ENCODE measurements around the gene FBF1.

Gene FBF1

GRCh38 chr17:75950855-75951554 lies 10.2 kb upstream of the FBF1 start:
- in situ Hi-C loops (cut with MboI; ENCODE audit: low sequenced_read_pairs) = no loop called here

DNA sequence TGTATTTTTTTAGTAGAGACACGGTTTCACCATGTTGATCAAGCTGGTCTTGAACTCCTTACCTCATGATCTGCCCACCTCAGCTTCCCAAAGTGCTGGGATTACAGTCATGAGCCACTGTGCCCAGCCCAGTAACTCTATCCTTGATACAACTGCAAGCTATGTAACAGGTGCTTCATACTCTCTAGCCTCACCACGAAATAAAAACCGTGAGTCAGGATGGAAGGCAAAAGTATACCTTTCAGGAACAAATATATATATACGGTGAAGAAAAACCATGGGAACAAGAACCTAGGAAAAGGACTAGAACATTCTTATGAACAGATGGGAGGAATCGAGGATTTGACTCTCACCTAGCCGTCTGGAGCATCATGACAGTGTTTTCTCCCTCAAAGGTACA lies 9.6 kb upstream of the FBF1 start:
- in situ Hi-C loops (cut with MboI; ENCODE audit: low sequenced_read_pairs) = no loop called here

DNA sequence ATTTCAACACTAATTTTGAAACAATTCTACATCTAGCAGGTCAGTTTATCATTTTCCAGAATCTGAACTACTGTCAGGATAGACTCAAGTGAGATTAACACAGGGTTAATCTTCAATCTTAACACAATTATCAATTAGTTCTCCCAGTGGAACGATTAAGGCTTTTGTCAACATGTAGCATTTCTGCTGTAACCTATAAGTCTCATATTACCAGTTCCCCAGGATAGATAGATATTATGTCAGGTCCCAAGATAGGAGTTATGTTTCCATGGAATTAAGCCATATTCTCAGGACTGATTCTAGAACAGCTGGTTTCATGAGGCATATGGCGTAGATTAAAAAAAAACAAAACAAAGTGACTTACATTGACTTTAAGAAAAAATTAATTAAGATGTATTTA lies 4.4 kb upstream of the FBF1 start:
- in situ Hi-C loops (cut with MboI; ENCODE audit: low sequenced_read_pairs) = no loop called here

DNA sequence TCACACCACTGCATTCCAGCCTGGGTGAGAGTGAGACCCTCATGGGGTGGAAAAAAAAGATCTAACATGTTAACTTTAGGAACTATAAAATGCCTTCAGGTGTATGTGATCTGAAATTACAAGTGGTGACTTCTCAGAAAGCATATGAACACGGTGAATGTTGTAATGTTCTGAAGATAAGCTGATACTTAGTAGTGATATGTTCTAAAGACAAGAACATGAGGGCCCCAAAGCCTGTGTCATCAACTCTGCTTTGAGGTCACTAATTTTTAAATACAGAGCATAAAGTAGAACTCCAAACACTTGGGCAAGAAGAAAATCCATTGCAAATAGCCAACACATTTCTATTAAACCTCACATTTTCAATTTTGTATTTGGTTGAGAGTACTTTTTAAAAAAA lies 2.6 kb upstream of the FBF1 start:
- in situ Hi-C loops (cut with MboI; ENCODE audit: low sequenced_read_pairs) = no loop called here

GRCh38 chr17:75942473-75942872 lies 1.6 kb upstream of the FBF1 start:
- in situ Hi-C loops (cut with MboI; ENCODE audit: low sequenced_read_pairs) = no loop called here

DNA sequence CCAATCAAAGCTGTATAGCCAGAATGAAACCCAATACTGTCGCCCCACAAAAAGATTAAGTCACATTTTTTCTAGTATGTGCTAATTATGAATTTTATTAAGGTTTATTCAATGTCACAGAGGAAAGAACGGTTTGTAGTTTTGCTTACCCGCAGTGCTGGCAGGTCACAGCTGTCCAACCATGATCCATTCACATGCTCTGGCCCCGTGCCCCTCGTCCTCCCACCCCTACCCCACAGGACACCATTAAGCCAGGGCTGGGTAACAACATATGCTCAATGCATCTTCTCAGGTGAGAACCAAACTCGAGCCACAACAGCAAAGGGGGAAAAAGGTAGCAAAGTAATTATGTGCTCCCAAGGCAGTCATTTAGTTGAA lies 589 bp upstream of the FBF1 start:
- in situ Hi-C loops (cut with MboI; ENCODE audit: low sequenced_read_pairs) = no loop called here

DNA sequence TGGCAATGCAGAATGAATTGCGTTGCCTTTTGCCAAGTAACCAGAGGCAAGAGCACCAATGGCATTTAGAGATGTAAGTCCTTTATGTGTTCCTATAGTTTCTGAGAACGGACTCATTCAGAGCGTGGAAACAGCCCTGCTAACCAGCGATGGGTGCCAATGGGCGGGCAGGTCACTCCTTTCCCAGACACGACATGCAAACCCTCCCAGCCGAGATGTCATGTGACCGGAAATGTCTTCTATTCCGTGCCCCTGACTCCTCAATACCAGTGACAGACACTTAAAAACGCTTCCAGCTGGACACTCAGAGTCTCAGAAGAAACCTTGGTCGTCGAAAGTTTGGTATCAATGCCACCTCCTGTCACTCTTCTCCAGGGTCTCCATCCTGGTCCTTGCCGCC lies 3.2 kb downstream of the FBF1 start:
- in situ Hi-C loops (cut with MboI; ENCODE audit: low sequenced_read_pairs) = no loop called here

DNA sequence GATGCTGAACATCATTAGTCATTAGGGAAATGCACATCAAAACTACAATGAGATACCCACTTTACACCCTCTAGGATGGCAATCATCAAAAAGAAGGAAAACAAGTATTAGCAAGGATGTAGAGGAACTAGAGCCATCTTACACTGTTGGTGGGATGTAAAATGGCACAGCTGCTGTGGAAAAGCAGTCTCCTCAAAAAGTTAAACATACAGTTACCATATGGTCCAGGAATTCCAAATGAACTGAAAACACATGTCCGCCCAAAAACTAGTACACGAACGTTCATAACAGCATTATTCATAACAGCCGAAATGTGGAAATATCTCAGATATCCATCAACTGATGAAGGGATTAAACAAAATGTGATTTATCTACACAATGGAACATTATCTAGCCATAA lies 7.0 kb downstream of the FBF1 start:
- in situ Hi-C loops (cut with MboI; ENCODE audit: low sequenced_read_pairs) = no loop called here

GRCh38 chr17:75932852-75933251 lies 8.0 kb downstream of the FBF1 start:
- in situ Hi-C loops (cut with MboI; ENCODE audit: low sequenced_read_pairs) = no loop called here

GRCh38 chr17:75931062-75931461 lies 9.8 kb downstream of the FBF1 start:
- in situ Hi-C loops (cut with MboI; ENCODE audit: low sequenced_read_pairs) = no loop called here

DNA sequence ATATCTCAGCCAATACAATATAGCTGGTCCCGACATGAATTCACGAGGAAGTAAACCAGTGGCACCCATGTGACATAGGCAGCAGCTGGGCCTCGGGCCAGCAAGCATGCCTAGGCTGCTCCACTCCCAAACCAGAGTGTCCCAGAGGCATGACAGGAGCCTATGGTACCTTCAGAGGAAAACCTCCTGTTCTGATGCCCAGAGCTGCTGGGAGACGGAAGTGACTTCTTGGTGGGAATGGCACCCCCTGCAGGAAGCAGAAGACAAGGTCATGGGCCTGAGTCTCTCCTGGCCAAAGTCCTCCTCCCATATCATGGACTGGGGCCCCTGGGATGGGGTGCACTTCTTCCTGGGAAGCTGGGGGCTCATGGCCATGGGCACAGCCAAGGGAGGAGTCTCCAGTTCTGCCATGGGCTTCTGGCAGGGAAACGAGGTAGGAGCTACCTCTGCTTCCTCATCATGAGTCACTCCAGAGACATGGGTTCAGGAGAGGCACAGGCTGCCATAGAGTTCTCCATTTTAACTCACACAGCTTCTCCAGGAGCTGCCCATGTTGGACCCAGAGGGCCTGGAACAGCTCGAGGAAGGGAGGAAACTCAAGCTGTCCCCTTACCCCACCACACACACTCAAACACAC lies 13.4 kb downstream of the FBF1 start:
- in situ Hi-C loops (cut with MboI; ENCODE audit: low sequenced_read_pairs) = no loop called here

DNA sequence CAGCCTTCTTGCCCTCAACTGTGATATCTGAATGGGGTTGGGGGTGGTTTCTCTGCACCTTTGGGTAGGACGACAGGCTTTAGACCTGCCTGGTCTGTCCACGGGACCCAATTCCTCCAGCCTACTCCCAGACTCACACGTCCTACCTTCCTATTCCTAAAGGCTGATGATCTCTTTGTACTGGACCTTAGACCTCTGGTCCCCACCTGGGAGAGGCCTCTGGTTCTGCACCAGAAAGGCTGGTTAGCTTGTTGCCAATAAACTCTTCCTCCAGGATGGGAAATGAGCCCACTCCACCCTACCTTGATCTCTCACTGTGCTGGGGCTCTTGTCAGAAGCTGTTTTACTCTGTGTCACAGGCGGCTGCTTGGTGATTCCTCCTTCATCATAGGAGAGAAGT lies 14.4 kb downstream of the FBF1 start:
- in situ Hi-C loops (cut with MboI; ENCODE audit: low sequenced_read_pairs) = no loop called here

DNA sequence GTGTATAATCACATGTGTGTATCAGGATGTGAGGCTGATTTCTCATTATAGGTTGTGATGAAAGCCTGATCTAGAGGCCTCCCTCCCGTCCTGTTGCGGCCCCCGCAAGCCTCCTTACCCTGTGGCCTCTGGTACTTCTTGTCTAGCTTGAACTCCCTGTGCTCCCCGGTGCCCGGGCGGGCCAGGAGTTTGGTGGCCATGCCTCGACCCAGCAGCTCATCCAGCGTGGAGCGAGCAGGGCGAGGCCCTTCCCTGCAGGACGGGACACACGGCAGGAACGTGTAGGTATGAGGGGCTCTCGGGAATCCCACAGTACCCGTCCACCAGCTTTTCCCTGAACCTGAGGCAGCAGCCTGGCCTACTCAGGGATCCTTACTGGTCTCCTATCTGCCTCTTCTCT lies 14.9 kb downstream of the FBF1 start:
- in situ Hi-C loops (cut with MboI; ENCODE audit: low sequenced_read_pairs) = no loop called here

GRCh38 chr17:75925103-75925502 lies 15.7 kb downstream of the FBF1 start:
- in situ Hi-C loops (cut with MboI; ENCODE audit: low sequenced_read_pairs) = no loop called here

DNA sequence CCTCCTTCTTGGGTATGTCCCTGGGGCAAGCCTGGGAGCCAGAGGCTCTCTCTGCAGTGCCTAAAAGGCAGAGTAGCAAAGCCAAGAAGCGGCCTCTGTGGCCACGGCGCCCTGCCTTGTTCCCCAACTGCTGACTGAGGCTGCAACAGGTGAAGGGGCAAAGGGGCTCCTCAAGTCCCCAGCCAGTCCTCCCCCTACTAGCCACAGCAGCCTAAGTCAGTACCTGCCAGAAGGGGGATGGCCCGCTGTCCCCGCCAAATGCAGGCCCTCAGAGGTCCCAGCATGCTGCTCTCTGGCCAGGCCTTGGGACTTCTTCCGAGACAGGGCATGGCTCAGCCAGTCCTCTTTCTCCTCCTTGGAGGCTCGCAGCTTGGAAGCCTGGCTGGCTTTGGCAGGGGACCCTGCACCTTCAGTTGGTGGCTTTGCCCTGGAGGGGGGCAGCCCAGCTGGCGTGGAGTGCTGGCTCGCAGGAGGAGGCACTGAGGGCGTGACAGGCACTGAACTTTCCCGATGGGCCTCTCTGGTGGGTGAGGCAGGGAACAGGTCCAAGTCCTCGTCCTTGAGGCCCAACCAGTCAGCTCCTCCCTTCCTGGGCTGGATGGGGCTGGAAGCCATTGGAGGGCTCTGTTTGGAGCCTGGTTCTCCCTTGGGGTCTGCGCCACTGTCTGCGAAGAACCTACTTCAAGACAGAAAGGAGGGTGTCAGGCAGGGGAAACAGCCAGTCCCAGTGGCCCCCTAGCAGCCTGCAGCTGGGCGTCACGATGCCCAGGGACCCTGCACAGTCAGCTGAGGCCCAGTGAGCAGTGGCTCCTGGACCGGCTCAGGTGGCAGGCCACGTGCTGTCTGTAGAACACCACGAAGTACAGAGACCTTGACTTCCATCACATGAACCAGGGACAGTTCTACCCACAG lies 17.6 kb downstream of the FBF1 start:
- in situ Hi-C loops (cut with MboI; ENCODE audit: low sequenced_read_pairs) = loop anchor here (25.0 kb wide), 1 partner anchor 364 kb away; no protein-coding TSS in a partner anchor

- in situ Hi-C loops (cut with MboI; ENCODE audit: low sequenced_read_pairs) = loop anchor here (25.0 kb wide), 1 partner anchor 365 kb away; no protein-coding TSS in a partner anchor
Observed at GRCh38 chr17:75922173-75922961, 18.5 kb downstream of the FBF1 start.

GRCh38 chr17:75921596-75921995 lies 19.2 kb downstream of the FBF1 start:
- in situ Hi-C loops (cut with MboI; ENCODE audit: low sequenced_read_pairs) = loop anchor here (25.0 kb wide), 1 partner anchor 366 kb away; no protein-coding TSS in a partner anchor

DNA sequence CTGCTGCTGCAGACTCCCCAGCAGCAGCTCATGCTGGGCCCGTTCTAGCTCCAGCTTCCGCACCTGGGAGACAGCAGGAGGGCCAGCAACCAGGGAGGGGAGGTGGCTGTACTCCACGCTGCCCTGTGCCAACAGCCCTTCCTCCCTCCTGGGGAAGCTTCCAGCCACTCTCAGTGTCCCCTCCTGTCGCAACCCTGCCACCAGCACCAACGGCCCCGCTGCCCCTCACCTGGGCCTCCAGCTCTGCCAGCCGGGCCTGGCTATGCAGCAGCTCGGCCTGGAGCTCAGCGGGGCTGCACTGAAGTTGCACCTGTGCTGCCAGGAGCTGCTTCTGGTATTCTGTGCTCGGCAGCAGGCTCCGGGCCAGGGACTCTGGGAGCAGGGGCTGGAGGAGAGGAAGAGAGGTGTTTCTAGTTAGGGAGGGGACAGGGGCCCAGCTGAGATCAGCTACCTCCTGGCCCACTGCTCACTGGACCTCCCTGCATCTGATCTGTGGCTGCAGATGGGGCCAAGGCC lies 20.7 kb downstream of the FBF1 start:
- in situ Hi-C loops (cut with MboI; ENCODE audit: low sequenced_read_pairs) = loop anchor here (25.0 kb wide), 1 partner anchor 367 kb away; no protein-coding TSS in a partner anchor

DNA sequence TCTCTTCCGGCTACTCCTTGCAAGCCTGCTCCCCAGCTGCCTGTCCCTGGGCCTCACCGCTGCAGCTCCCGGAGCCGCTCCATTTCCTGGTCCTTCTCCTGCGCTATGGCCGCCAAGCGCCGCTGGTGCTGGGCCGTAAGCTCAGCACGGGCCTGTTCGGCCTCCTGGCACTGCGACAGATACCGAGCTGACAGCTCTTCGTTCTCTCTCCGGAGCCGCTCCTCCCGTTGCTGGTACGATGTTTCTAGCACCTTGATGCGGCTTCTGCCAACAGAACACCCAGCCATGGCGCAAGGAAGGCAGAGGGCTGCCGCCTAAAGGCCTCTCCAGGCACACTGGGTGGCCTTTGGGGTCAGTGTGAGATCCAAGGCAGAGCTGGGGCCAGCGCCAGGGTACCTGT lies 21.2 kb downstream of the FBF1 start:
- in situ Hi-C loops (cut with MboI; ENCODE audit: low sequenced_read_pairs) = loop anchor here (25.0 kb wide), 1 partner anchor 368 kb away; no protein-coding TSS in a partner anchor

DNA sequence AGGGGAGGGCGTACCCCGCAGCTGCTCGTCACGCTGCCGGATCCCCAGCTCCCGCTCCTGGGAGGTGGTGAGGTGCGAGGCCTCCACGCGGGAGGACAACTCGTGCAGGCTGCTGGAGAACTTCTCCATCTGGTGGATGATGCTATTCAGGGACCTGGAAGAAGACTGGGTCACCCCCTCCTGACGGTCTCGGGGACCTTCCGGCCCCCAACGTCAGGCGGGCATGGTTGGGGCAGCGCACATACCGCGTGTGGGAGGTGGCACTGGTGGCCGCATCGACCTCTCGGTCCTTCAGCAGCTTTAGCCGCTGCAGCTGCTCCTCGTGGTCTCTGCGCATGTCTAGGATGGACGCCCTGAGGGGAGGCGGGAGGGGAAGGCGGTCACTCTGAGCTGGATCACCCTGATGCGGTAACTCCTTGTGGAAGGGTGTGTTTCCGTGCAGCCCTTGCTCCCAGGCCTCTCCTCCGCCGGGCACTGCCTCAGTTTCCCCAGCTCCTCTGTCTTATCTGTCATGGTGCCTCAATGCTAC lies 22.9 kb downstream of the FBF1 start:
- in situ Hi-C loops (cut with MboI; ENCODE audit: low sequenced_read_pairs) = loop anchor here (25.0 kb wide), 1 partner anchor 369 kb away; no protein-coding TSS in a partner anchor

All from HL-60/S4 (cell line).